Activated CD4-positive, alpha-beta T cell treated with anti-CD3 and anti-CD28 coated beads, Interleukin-2, amount 50 U/mL, for 1 hour (primary cell): Measurements from ENCODE around the gene SMIM14.
A peak's percentile ranks its signal among the peaks of the same experiment; 100 is the strongest.
"Not testable (repeated sequence)": the region's sequence is repeated elsewhere in the genome, so short reads cannot be mapped to it uniquely, and the experiment has no call there.

Experiments used
- DNase-seq: peaks from one replicate; pipeline ENCODE4 v3.0.0-alpha.2; 2020

The SMIM14 gene

DNA sequence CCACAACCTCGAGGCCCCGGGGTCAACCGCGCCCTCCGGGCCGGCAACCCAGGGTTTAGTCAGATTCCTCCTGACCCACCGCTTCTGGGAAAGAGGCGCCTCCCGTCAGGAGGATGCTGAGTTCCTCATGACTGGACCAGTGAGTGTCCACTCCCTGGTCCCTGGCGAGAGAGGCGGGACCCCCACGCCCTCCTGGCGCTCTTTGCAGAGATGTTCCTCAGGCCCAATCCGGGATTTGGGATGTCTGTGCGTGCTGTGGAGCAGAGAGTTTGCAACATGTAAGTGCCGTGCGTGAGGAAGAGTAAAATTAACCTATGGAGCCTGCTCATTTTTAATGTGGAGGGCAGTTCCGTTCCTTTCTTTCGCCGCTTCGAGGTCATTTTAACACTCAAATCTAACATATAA is 110.6 kb downstream of the SMIM14 start:
- no peak for DNase-seq

DNA sequence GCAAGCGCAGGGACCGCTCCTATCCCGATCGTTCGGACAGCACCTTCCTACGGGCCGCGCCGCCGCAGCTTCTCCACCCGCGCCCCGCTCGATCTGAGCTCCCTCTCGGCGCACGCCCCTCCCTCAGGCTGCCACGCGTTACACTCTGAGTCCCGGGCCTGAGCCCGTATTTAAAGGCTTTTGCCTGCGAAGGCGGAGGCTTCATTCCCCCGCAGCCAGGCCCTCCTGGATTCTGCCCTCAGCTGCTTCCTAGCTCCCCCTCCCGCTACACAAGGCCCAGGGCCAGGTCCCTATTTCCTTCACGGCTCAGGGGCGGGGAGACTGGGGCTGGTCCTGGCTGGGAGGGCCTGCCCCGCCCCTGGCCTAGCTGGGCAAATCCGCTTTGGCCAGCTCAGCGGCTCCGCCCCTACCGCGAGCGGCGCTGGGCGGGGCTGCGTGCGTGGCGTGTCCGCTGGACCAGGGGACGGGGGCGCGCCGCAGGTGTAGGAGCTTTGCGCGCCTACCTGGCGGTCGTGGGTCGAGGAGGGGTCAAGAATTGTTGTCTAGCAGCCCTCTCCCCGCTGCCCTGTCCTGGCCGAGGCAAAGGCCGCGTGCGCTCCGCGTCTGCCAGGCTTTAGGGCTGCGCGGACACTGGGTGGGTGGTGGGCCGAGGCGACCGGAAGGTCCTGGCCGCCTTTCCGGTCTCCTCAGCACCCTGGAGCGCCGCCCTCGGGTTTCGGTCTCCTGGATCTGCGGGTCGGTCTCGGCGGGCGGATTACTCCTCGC is 111.2 kb downstream of the SMIM14 start, which contains the start of gene UGDH:
Gene UGDH (minus strand): TSS at position 144 of the 765 bp plus-strand sequence. CDS start 5,927 bp downstream, outside the sequence.
- DNase-seq: peak; percentile 87

GRCh38 chr4:39526765-39527295 is 111.8 kb downstream of the SMIM14 start:
- peak; percentile 1 for DNase-seq

DNA sequence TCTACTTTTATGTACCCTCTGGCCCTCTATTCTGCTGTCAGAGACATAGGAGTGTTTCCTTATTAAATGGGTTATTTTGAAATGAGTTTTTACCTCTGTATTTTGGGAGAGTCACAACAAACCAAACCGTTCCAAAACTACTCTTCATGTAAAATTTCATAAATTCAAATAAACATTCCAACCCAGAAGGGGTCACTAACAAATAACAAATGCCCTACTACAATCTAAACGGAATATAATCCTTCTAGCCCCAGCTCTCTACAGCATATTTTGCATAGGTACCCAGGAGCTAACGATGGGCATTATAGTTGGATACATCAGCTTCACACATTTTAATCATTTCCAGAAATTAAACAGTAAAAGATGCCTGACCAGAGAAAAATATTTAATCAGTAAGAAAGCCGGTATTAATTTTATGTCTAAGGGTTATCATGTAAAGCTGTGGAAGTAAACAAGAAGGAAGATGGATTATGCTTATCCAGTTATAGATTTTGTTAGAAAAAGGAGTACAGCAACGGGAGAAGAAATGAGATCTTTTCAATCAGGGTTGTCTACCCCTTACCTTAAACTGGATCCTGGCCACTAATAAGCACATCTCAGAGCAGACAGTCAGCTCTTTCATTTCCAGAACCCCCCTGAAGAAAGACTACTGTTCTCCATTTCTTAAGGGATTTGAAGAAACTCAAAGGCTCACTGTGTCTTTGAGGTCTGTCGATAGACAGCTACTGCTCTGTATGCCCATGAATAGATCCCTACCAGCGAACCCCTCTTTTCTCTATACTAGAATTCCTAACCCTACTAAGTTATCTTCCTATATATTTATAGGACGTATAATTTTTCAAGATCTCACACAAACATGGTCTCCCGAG is 112.6 kb downstream of the SMIM14 start:
- DNase-seq: no peak

DNA sequence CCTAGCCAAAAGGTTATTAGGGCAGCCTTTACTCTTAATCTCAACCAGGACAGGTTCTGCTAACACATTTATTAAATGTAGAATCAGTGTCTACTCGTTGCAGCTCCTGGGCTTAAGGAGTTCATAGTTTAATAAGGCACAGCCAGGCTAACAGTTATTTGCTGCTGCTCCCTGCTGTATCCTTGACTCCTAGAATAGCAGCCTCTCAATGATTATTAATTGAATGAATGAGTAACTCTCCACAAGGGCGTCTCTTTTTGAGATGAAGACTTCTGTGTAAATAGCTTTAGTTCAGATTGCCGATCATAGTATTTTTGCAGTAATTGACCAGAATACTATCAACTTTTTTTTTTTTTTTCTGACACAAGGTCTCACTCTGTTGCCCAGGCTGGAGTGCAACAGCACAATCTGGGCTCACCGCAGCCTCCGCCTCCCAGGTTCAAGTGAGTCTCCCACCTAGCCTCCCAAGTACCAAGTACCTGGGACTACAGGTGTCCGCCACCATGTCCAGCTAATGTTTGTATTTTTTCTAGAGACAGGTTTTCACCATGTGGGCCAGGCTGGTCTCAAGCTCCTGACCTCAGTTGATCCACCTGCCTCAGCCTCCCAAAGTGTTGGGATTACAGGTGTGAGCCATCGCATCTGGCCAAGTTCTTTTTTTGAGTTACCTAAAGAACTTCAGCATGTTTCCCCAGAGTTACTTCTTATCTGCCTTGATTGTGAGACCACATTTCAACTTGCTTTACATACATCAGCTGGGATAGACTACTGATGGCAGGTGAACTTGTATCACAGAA is 114.3 kb downstream of the SMIM14 start:
- DNase-seq: no peak

DNA sequence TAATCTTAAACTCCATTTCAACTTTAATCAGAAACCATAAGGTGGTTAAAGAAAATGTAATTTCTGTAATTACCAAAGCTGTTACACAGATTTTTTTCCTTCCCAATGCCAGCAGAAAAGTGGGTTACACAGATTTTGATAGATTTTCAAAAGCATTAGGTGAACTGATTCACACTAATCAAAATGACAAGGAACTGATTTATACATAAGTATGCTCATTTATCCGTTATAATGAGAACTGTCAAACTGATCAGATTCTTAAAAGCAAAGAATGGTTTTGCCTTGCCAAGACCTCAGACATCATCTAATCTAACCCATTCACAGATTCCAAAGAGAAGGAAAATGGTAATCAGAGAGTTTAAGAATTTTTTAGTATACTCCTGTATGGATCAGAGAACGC is 116.6 kb downstream of the SMIM14 start:
- DNase-seq: no peak

GRCh38 chr4:39521253-39521919 is 117.3 kb downstream of the SMIM14 start:
- no peak for DNase-seq

DNA sequence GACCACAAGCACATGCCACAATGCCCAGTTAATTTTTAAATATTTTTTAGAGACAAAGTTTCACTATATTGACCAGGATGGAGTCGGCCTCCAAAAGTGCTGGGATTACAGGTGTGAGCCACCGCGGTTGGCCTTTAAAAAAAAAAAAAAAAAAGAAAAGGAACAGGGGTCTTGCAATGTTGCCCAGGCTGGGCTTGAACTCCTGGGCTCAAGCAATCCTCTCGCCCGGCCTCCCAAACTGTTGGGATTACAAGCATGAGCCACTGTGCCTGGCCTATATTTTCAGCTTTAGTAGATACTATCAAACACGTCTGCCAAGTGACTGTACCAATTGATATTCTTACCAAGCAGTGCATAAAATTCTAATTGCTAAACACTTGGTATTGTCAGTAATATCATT is 120.2 kb downstream of the SMIM14 start:
- DNase-seq: no peak

DNA sequence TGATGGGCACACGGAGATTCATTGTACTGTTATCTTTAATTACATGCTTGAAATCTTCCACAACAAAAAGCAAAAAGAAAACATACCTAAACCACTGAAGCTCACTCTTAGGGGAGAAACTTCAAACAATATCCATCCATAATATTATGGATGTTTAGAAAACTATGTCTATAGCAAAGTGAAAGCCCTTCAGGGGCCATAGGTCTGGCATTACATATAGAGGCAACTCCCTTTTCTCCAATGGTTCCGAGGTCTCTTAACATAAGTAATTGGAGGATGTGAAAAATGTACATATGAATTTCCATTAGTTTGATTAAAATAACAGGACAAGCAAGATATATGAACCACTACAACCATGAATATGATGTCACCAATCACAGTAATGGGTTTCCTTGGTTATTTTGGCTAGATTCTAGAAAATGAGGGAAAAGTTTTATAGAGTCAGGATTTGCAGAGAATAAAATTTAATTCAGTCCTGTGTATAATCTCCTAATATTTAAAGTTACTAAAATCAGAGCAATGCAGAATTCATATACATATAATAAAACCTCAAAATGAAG is 122.2 kb downstream of the SMIM14 start:
- DNase-seq: no peak

DNA sequence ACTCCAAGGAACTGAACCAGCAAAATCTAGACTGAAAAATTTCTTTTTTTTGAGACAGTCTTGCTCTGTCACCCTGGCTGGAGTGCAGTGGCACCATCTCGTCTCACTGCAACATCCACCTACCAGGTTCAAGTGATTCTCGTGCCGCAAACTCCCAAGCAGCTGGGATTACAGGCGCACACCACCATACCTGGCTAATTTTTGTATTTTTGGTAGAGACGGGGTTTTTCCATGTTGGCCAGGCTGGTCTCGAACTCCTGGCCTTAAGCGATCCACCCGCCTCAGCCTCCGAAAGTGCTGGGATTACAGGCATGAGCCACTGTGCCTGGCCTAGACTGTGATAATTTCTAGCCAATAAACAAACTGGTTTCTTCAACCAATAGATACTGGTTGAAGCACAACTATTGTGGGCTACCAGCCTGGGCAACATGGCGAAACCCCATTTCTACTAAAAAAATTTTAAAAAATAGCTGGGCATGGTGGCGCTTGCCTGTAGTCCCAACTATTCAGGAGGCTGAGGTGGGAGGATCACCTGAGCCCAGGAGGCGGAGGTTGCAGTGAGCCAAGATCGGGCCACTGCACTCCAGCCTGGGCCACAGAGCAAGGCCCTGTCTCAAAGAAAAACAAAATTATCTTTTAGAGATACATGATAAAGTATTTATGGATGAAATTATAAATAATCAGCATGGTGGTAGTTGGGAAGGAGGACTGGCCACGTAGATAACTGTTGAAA is 122.8 kb downstream of the SMIM14 start:
- not testable (repeated sequence) for DNase-seq

- DNase-seq: no peak
These were observed 123.7 kb downstream of the SMIM14 start for GRCh38 chr4:39514888-39515401.

GRCh38 chr4:39514266-39514665 is 124.4 kb downstream of the SMIM14 start:
- not testable (repeated sequence) for DNase-seq

DNA sequence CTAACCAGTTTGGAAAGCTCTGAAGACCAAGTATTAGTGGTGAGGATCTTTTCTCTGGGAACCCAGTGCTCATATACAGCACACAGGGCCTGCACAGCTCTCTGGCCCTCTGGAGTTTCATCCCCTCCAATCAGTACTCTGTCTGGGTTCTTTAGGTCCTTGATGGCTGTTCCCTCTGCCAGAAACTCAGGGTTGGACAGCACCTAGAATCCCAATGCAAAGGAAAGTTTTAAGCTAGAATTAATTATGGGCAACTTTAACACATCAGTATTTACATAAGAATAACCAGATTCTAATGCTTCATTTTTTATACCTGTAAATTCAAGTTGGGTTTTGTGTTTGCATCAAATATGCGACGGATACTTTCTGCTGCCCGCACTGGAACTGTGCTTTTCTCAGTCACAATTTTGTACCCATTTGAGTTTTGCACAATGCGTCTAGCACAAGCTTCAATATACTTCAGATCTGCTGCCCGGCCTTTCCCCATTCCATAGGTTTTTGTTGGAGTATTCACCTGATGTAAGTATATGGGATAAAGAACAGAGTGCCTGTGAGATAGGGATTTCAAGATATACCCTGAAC is 128.2 kb downstream of the SMIM14 start:
- no peak for DNase-seq

- no peak for DNase-seq
These were observed 133.1 kb downstream of the SMIM14 start for GRCh38 chr4:39505581-39505980.

DNA sequence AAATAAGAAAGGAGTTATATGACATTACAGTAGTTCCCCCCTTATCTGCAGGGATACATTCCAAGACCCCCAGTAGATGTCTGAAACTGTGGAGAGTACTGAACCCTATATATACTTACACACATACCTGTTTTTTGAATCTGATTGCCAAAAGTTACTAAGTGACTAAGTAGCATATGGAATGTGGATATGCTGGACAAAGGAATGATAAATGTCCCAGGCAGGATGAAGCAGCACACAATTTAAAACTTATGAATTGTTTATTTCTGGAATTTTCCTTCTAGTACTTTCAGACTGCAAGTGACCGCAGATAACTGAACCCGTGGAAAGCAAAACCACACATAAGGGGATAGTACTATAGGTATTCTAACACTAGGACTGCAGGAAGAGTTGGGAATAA is 134.1 kb downstream of the SMIM14 start:
- DNase-seq: no peak

GRCh38 chr4:39502664-39503035 is 136.0 kb downstream of the SMIM14 start:
- DNase-seq: not testable (repeated sequence)

DNA sequence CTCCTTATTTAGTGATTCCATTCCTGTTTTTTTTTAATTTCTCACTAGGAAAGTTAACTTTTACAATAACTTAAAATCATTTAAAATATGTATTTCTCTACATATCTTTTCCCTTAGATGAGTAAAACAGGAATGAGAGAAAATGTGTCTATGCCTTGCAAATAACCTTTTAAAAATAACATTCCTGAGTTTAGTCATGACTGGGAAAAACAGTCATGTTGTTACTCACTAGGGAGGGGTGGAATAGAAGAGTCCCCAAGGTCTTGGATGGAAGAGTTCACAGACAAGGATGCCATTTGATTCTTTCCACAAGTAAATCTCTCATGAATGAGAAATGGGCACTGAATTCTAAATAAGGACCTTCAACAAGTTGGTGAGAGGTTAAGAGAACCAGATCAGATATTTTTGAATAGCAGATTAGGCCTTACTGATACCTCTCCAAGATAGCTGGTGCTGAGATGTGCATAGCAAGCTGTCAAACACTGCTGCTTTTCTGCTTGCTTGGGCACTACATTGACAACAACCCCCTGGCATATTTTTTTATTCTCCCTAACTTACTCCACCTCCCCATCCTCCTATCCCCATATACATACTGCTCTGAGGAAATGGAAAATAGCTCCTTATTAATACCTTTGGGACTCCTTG is 136.5 kb downstream of the SMIM14 start:
- no peak for DNase-seq

DNA sequence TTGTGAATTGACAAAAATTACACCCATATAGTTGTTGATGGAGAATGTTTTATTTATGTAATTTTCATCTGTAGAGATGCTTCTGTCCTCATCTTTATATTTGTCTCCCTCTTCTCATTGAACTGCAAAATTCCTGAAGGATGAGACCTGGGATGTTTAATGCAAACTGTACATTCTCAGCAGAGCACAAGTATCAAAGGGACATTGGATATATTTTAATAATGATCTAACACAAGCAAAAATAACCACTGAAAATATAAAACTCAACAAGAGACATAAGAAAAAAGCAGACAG is 140.0 kb downstream of the SMIM14 start:
- no peak for DNase-seq

GRCh38 chr4:39497909-39498726 is 140.5 kb downstream of the SMIM14 start:
- no peak for DNase-seq
